ENCODE results near the gene CFAP46.

DNA sequence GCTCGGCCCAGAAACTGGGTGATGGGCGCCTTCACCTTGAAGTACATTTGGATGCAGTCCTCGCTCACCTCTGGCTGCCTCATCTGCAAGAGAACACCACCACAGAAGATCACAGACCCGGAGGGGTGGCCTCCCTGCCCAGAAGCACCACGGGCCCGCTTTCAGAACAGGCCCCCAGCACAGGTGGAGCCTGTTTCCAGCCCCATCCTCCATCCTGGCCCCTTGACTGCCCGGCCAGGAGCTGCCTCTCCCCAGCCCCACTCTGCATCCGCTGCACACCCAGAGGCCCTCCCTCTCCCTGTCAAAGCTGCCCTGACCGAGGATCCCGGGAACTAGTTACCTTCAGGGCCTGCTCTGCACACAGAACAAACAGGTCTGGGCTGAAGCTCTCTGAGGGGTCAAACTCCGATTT is 724 bp downstream of the CFAP46 start:
- TF ChIP-seq YY1 (IDR thresholded peaks at IDR 0.05), result no peak
- no peak for TF ChIP-seq REST (IDR thresholded peaks at IDR 0.05)
- no peak for TF ChIP-seq CTCF (IDR thresholded peaks at IDR 0.05; ENCODE audit: low read depth, low read length, missing input control)
- no peak for TF ChIP-seq JUND (IDR thresholded peaks at IDR 0.05)
- no peak for TF ChIP-seq TAF1 (conservative IDR thresholded peaks at IDR 0.05)
- no peak for TF ChIP-seq GABPA (IDR thresholded peaks at IDR 0.05 in 1 of 2, conservative IDR thresholded peaks at IDR 0.05 in 1 of 2)
- no peak for TF ChIP-seq SP1 (IDR thresholded peaks at IDR 0.05)
- no peak for TF ChIP-seq HNF4G (IDR thresholded peaks at IDR 0.05)
- TF ChIP-seq RXRA (IDR thresholded peaks at IDR 0.05), result no peak
- no peak for TF ChIP-seq MAX (IDR thresholded peaks at IDR 0.05)
- TF ChIP-seq HNF4A (conservative IDR thresholded peaks at IDR 0.05), result no peak
- no peak for TF ChIP-seq RAD21 (IDR thresholded peaks at IDR 0.05)
- no peak for TF ChIP-seq FOXA2 (IDR thresholded peaks at IDR 0.05)
- TF ChIP-seq NR2F2 (IDR thresholded peaks at IDR 0.05), result no peak

All from liver (tissue), 3 donors.